GM23248 (cell line): ENCODE results near the gene L3MBTL1.

ENCODE experiments used
- EZH2 ChIP-seq: fragments of 200-600 bp; sonication (generic); IDR thresholded peaks from 2 replicates; pipeline ENCODE4 v1.6.1; 2018; ENCODE audit warnings: antibody characterized with exemption, mild to moderate bottlenecking; ENCODE audit not compliant: insufficient read depth, poor library complexity, severe bottlenecking
- EZH2phosphoT487 ChIP-seq: fragments of 200-600 bp; sonication (generic); IDR thresholded peaks from 2 replicates; pipeline ENCODE4 v1.6.1; 2018; ENCODE audit warnings: antibody characterized with exemption, moderate library complexity, mild to moderate bottlenecking, low read depth; ENCODE audit not compliant: insufficient read depth

- TF ChIP-seq EZH2 (no peak), EZH2phosphoT487 (no peak)
These were observed at the start of gene L3MBTL1 for GRCh38 chr20:43507150-43508080.
